K562 (cell line): Measurements from ENCODE around the gene FN1. TPM values are rescaled to one million over a fixed set of nuclear protein-coding genes. Genes with fewer than 3 reads are reported as not detected.

Experiments used
- ATAC-seq: fragments of 200-7000 bp; cut with Tn5 transposase; 3 replicates; pipeline ENCODE4 v1.9.1; 2020; ENCODE audit warnings: moderate library complexity
- BruUV-seq: library from RNA; stranded (reverse); fragments of 400-500 nt; replicated peaks from 2 replicates; lab custom pipeline; 2021; lab: Mats Ljungman, UMichigan
- CTCF ChIA-PET: fragments of 300-600 bp; formaldehyde crosslinking; extraction: SDS; loops from one replicate; lab custom pipeline; 2021; ENCODE audit warnings: low intra/inter-chr PET ratio; lab: Yijun Ruan, JAX
- POLR2A ChIA-PET: fragments of 300-600, 350-650 bp; sonication (Branson Sonifier 250); formaldehyde crosslinking; extraction: SDS; loops from one replicate; lab custom pipeline; 2021; ENCODE audit warnings: antibody characterized with exemption, inconsistent platforms; lab: Yijun Ruan, JAX
- DNase-seq, 4 experiments: peaks; one replicate each; pipeline versions ENCODE4 v3.0.0 to v3.0.0-alpha.2; 2011 to 2018; ENCODE audit warnings: low spot score in 3 of 4, mixed read lengths in 3 of 4; ENCODE audit errors: extremely low read depth in 1 of 4
- FAIRE-seq: peaks from 2 replicates; lab custom pipeline; 2011; peaks lifted over from hg19 to GRCh38; lab: Jason Lieb, UNC
- H2AFZ ChIP-seq: 2 replicates; pipeline ENCODE4 v1.6.0; 2011; ENCODE audit warnings: low read depth, low read length, control low read depth, inconsistent platforms
- H3K27ac ChIP-seq: fragments of 200-600 bp; 3 replicates; pipeline ENCODE4 v1.8.0; 2011; ENCODE audit warnings: low read depth, mild to moderate bottlenecking, control low read depth, inconsistent platforms, low read length, moderate library complexity, mixed read lengths; ENCODE audit errors: extremely low read depth
- H3K27me3 ChIP-seq, 2 experiments: fragments of 300-600 bp in 1 of 2; 2 replicates in 1 of 2; 3 replicates in 1 of 2; pipeline versions ENCODE4 v1.6.0 to v1.8.0; 2011; ENCODE audit warnings: inconsistent platforms in 2 of 2, low read length in 2 of 2, mild to moderate bottlenecking in 1 of 2, mixed read lengths in 1 of 2, moderate library complexity in 1 of 2; ENCODE audit not compliant: control insufficient read depth in 2 of 2, insufficient read depth in 2 of 2
- H3K36me3 ChIP-seq: fragments of 300-600 bp; 3 replicates; pipeline ENCODE4 v1.8.0; 2011; ENCODE audit warnings: mild to moderate bottlenecking, low read length, inconsistent platforms; ENCODE audit not compliant: control insufficient read depth, insufficient read depth
- H3K4me1 ChIP-seq, 2 experiments: fragments of 200-600 bp in 1 of 2; replicated peaks in 1 of 2; 2 replicates in 1 of 2; 3 replicates in 1 of 2; pipeline versions ENCODE4 v1.5.1 to v1.8.0; 2011; ENCODE audit warnings: inconsistent platforms in 2 of 2, low read length in 2 of 2, mild to moderate bottlenecking in 1 of 2, mixed read lengths in 1 of 2, moderate library complexity in 1 of 2; ENCODE audit not compliant: control insufficient read depth in 2 of 2, insufficient read depth in 2 of 2
- H3K4me2 ChIP-seq: 2 replicates; pipeline ENCODE4 v1.6.1; 2011; ENCODE audit warnings: low read length, control low read depth, inconsistent platforms, mixed read lengths; ENCODE audit not compliant: insufficient read depth
- H3K4me3 ChIP-seq: fragments of 200-600 bp; sonication (generic), shearing (Covaris generic); 2 replicates; pipeline ENCODE4 v1.5.1; 2016; ENCODE audit warnings: control low read depth, inconsistent platforms
- H3K79me2 ChIP-seq: fragments of 200-600 bp; 3 replicates; pipeline ENCODE4 v1.8.0; 2011; ENCODE audit warnings: low read length, inconsistent platforms; ENCODE audit not compliant: control insufficient read depth, insufficient read depth
- H3K9ac ChIP-seq, 2 experiments: 2 replicates each; pipeline versions ENCODE4 v1.6.0 to v1.6.1; 2011; ENCODE audit warnings: low read depth in 2 of 2, low read length in 2 of 2, control low read depth in 1 of 2, inconsistent platforms in 1 of 2, mild to moderate bottlenecking in 1 of 2, mixed read lengths in 1 of 2; ENCODE audit not compliant: insufficient read depth in 1 of 2
- H3K9me1 ChIP-seq: one replicate; pipeline ENCODE4 v1.6.0; 2011; ENCODE audit warnings: inconsistent platforms, mild to moderate bottlenecking, low read length, moderate library complexity; ENCODE audit not compliant: control insufficient read depth, insufficient read depth
- H3K9me3 ChIP-seq: replicated peaks from 2 replicates; pipeline ENCODE4 v1.5.1; 2011; ENCODE audit warnings: low read depth, low read length, inconsistent platforms; ENCODE audit not compliant: control insufficient read depth, insufficient read depth
- H4K20me1 ChIP-seq: replicated peaks from 2 replicates; pipeline ENCODE4 v1.6.1; 2011; ENCODE audit warnings: low read length, inconsistent platforms, mixed read lengths; ENCODE audit not compliant: control insufficient read depth, insufficient read depth
- CEBPB ChIP-seq: fragments of 450-650 bp; IDR thresholded peaks from 2 replicates; pipeline ENCODE4 v1.6.1; 2016; ENCODE audit warnings: missing genetic modification characterization, missing compliant biosample characterization
- DNMT1 ChIP-seq: fragments of 450-650 bp; IDR thresholded peaks from 2 replicates; pipeline ENCODE4 v1.6.1; 2016; ENCODE audit warnings: antibody characterized with exemption, mild to moderate bottlenecking
- GTF2F1 ChIP-seq: IDR thresholded peaks from 2 replicates; pipeline ENCODE4 v1.6.1; 2011; ENCODE audit warnings: low read depth, low read length, improper control_type of control experiment
- MED1 ChIP-seq: sonication (generic); formaldehyde crosslinking; IDR thresholded peaks from 2 replicates; pipeline ENCODE4 v1.8.1; 2023; ENCODE audit warnings: missing genetic modification reagents, borderline replicate concordance
- SP2 ChIP-seq: IDR thresholded peaks from 2 replicates; pipeline ENCODE4 v1.6.1; 2011; ENCODE audit warnings: mild to moderate bottlenecking, low read depth, low read length, moderate library complexity; ENCODE audit not compliant: poor library complexity, severe bottlenecking; ENCODE audit errors: extremely low read depth
- WGBS: fragments of 100-300 bp; shearing (Covaris generic); methylation state at CpG from one replicate; pipeline ENCODE4 v1.1.6; 2016; ENCODE audit warnings: low coverage, mixed read lengths; ENCODE audit not compliant: insufficient coverage; ENCODE audit errors: missing lambda C conversion rate; 5-methylcytosine and 5-hydroxymethylcytosine counted together
- in situ Hi-C: fragments of 300-500 bp; cut with MboI; formaldehyde crosslinking; loops from 4 replicates; pipeline ENCODE4 v1.15.0; 2018; ENCODE audit warnings: inconsistent platforms, mixed read lengths
- intact Hi-C: fragments of 100-400 bp; cut with micrococcal nuclease; formaldehyde crosslinking; loops from 2 replicates; pipeline ENCODE4 v1.14.2; 2022
- polyA plus RNA-seq, 8 experiments: library from polyadenylated mRNA; depleted of rRNA in 4 of 8; stranded (reverse) in 5 of 8; unstranded in 3 of 8; fragments of >200 nt; fragmentation: Nextera tagmentation in 2 of 8; fragmentation: Illumina TruSeq in 1 of 8; extraction: Ambion mirVana in 2 of 8; extraction: Trizol in 1 of 8; gene quantifications; 2 replicates each; pipeline versions ENCODE4 v1.2.1 to v1.2.3, GENCODE V29; 2011 to 2014; ENCODE audit warnings: inconsistent platforms in 1 of 8, missing spikeins in 1 of 8
- total RNA-seq, 7 experiments: library from RNA; depleted of rRNA in 6 of 7; stranded (reverse); fragments of >200 nt in 6 of 7; fragmentation: Illumina TruSeq in 2 of 7; extraction: Trizol in 2 of 7; gene quantifications; 2 replicates each; pipeline versions ENCODE4 v1.2.1 to v1.2.3, GENCODE V29; 2011 to 2021; ENCODE audit warnings: low replicate concordance in 1 of 7

FN1 gene
- total and polyA plus RNA-seq, 9 of the 15 experiments (the other 6 are each of a cell fraction or from before 2014, with no cell fraction given): 7.4 to 19.1 (median 11.2) TPM

DNA sequence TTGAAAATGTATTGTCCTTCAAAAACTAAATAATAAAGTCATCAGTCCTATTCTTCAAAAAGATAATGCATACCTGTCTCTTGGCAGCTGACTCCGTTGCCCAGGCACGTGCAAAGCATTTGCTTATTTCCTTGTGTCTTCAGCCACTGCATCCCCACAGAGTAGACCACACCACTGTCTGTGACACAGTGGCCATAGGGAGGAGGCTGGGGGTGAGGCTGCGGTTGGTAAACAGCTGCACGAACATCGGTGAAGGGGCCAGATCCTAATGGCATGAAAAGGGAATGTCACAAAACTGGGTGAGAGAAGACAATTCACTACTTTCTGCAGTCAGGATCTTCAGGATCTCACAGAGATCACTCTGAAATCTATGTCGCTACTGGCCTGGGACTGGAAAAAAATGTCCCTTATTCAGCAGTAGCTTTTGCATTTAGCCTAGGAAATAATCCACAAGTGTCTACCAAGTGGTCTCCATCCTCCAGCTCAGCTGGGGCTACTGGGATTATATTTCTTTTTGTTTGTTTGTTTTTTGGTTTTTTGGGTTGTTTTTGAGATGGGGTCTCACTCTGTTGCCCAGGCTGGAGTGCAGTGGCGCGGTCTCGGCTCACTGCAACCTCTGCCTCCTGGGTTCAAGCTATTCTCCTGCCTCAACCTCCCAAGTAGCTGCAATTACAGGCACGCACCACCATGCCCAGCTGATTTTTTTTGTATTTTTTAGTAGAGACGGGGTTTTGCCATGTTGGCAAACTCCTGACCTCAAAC lies 10.7 kb downstream of the FN1 start:
- no peak overlapping the region for H2AFZ ChIP-seq
- intact Hi-C loops (no loop called here), in situ Hi-C loops (no loop called here)
- no peak overlapping the region for H3K27ac ChIP-seq
- H3K79me2 ChIP-seq: no peaks in the 10 kb centered on the region
- H3K36me3 ChIP-seq: no peaks in the 10 kb centered on the region
- peaks cover 0 to 21% of the 10 kb centered on the region in 2 experiments; a peak in 2 of 5 replicates for H3K4me1 ChIP-seq
- ATAC-seq: no peak
- no peak for TF ChIP-seq SP2
- TF ChIP-seq MED1: no peak
- TF ChIP-seq DNMT1: no peak
- no peak for TF ChIP-seq CEBPB (tag)
- no peak for TF ChIP-seq GTF2F1
- 82% methylated on average over 10 of the region's 11 CpGs for whole genome bisulfite sequencing
- no peak overlapping the region for H3K4me3 ChIP-seq
- POLR2A ChIA-PET: interaction anchor here (0.6 to 1.8 kb wide), 2 partner anchors 10 to 117 kb away, joined by 3 to 7 read pairs; no protein-coding TSS in a partner anchor
- H3K9me3 ChIP-seq: no peaks in the 10 kb centered on the region; the same call in 1 of the 2 replicates
- no peaks in the 10 kb centered on the region for H4K20me1 ChIP-seq
- H3K4me2 ChIP-seq: no peak overlapping the region
- no TSS peak for BruUV-seq
- CTCF ChIA-PET: no interaction called here
- no peaks in the 10 kb centered on the region for H3K9me1 ChIP-seq
- H3K9ac ChIP-seq: no peak overlapping the region
- no peaks in the 10 kb centered on the region for H3K27me3 ChIP-seq
- no peak for FAIRE-seq
- DNase-seq: no peak
